Measurements from ENCODE around the gene DSG2.

GRCh38 chr18:31490833-31491232, 7.1 kb upstream of the DSG2 start:
- TF ChIP-seq CTCF (conservative IDR thresholded peaks at IDR 0.05; ENCODE audit: low read depth, low read length), result no peak
- no peak for TF ChIP-seq POLR2A (IDR thresholded peaks at IDR 0.05; ENCODE audit: low read depth, low read length)
- no peak for TF ChIP-seq SMC3 (IDR thresholded peaks at IDR 0.05; ENCODE audit: low read depth, low read length)

Measured in IMR-90 (cell line).